ENCODE measurements around the gene USP12.

USP12 gene

GRCh38 chr13:27027086-27027667 is 144.4 kb downstream of the USP12 start:
- no peak for DNase-seq

- DNase-seq: no peak
Observed at GRCh38 chr13:27026396-27026795, 145.2 kb downstream of the USP12 start.

GRCh38 chr13:27024776-27025492 is 146.7 kb downstream of the USP12 start:
- no peak for DNase-seq

GRCh38 chr13:27024074-27024461 is 147.5 kb downstream of the USP12 start:
- no peak for DNase-seq

- no peak for DNase-seq
Observed at GRCh38 chr13:27023385-27024073, 148.1 kb downstream of the USP12 start.

- DNase-seq: no peak
Observed at GRCh38 chr13:27022571-27023311, 148.9 kb downstream of the USP12 start.

- no peak for DNase-seq
Observed at GRCh38 chr13:27020415-27020814, 151.2 kb downstream of the USP12 start.

- DNase-seq: no peak
Observed at GRCh38 chr13:27018882-27019281, 152.7 kb downstream of the USP12 start.

GRCh38 chr13:27018344-27018861 is 153.2 kb downstream of the USP12 start:
- no peak for DNase-seq

- no peak for DNase-seq
Observed at GRCh38 chr13:27016875-27017274, 154.7 kb downstream of the USP12 start.
